Upper lobe of left lung (tissue), 4 donors: ENCODE data around the gene JPH4.

Source experiments
- POLR2AphosphoS5 ChIP-seq, 2 donors: sonication (generic); formaldehyde crosslinking; IDR thresholded peaks; one replicate each; pipeline ENCODE4 v1.5.1; 2017; ENCODE audit warnings: antibody characterized with exemption in 2 of 2
- TF ChIP-seq, protein P1 (sequence below), 6 experiments: fragments of 450-650 bp in 4 of 6; fragments of 200-600 bp in 2 of 6; sonication (generic) in 2 of 6; IDR thresholded peaks; one replicate each; pipeline ENCODE4 v1.5.1; 2016 to 2019; ENCODE audit warnings: antibody characterized with exemption in 6 of 6

DNA sequence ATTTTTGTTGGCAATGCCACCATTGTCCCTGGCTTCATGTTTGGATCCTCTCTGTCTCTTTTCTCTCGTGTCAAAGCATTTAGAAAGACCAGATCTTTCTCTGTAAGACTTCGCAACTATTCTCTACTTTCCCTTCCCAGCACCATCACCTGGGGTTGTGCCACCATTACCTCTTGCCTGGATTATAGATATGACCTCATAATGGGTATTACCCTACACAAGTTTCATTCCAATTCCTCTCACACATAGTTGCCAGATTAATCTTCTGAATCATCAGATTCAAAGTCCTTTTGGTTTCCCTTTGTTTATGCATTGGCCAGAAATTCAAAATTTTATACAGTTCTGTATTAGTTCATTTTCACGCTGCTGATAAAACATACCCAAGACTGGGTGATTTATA, 30.4 kb upstream of the JPH4 start:
- TF ChIP-seq, protein P1, sequence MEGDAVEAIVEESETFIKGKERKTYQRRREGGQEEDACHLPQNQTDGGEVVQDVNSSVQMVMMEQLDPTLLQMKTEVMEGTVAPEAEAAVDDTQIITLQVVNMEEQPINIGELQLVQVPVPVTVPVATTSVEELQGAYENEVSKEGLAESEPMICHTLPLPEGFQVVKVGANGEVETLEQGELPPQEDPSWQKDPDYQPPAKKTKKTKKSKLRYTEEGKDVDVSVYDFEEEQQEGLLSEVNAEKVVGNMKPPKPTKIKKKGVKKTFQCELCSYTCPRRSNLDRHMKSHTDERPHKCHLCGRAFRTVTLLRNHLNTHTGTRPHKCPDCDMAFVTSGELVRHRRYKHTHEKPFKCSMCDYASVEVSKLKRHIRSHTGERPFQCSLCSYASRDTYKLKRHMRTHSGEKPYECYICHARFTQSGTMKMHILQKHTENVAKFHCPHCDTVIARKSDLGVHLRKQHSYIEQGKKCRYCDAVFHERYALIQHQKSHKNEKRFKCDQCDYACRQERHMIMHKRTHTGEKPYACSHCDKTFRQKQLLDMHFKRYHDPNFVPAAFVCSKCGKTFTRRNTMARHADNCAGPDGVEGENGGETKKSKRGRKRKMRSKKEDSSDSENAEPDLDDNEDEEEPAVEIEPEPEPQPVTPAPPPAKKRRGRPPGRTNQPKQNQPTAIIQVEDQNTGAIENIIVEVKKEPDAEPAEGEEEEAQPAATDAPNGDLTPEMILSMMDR (IDR thresholded peaks at IDR 0.05): no peak
- TF ChIP-seq POLR2AphosphoS5 (IDR thresholded peaks at IDR 0.05): no peak
